Mesothelial cell of epicardium (in vitro differentiated cells): ENCODE measurements around the gene GLCCI1. TPM values are rescaled to one million over a fixed set of nuclear protein-coding genes. Genes with fewer than 3 reads are reported as not detected.

Source experiments
- DNase-seq, 2 experiments: peaks; one replicate each; pipeline ENCODE4 v3.0.0; 2021; ENCODE audit warnings: low spot score in 2 of 2; ENCODE audit not compliant: unreplicated experiment in 2 of 2
- H3K27ac Mint-ChIP-seq: 2 replicates; pipeline ENCODE4 v1.8.0; 2021; ENCODE audit warnings: mixed read lengths
- H3K27me3 Mint-ChIP-seq: 2 replicates; pipeline ENCODE4 v1.8.0; 2021; ENCODE audit warnings: low read depth, mixed read lengths
- H3K36me3 Mint-ChIP-seq: 2 replicates; pipeline ENCODE4 v1.8.0; 2021; ENCODE audit warnings: mixed read lengths
- H3K4me1 Mint-ChIP-seq: 2 replicates; pipeline ENCODE4 v1.8.0; 2021; ENCODE audit warnings: mixed read lengths
- H3K4me3 Mint-ChIP-seq: 2 replicates; pipeline ENCODE4 v1.8.0; 2021; ENCODE audit warnings: mild to moderate bottlenecking, moderate library complexity, mixed read lengths
- H3K9me3 Mint-ChIP-seq: 2 replicates; pipeline ENCODE4 v1.8.0; 2021; ENCODE audit warnings: mixed read lengths
- total RNA-seq: library from RNA; stranded (reverse); gene quantifications from 3 replicates; pipeline ENCODE4 v1.2.1, GENCODE V29; 2021
- TF ChIP-seq, protein P1 (sequence below): fragments of 200-600 bp; sonication (generic); IDR thresholded peaks from one replicate; pipeline ENCODE4 v1.5.0; 2021; ENCODE audit warnings: antibody characterized with exemption; ENCODE audit not compliant: unreplicated experiment

GLCCI1 gene
- total RNA-seq, 1 donor from 2014 or later = 30.2 TPM

DNA sequence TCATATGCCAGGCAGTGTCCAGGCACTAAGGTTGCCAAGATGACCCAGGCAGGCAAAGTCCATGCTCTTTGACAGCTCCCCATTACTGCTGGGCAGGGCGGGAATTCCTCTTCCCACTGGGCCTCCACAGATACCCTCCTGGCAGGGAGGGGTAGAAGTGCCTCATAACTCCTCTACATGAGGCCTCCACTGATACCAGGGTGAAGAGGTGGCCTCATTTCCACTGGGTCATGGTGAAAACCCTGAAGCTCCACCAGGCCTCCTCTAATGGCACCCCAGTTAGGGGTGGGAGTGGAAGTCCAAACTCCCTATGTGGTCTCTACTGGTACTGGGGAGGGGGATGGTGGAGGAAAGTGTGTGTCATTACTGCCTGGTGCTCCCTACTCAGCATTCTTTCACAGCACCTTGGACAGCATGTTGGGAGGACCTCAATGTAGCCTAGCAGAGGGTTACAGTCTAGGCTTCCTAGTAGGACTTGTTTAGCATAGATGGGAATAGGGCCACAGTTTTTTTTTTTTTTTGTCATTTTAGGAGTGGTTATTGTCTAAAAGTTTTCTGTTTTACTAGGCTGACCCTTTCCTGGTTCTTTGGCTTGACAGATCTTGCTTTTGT lies 34.6 kb upstream of the GLCCI1 start:
- no peak for DNase-seq
- Mint-ChIP-seq H3K4me1 (no peaks in the 10 kb centered on the region), H3K27me3 (no peaks in the 10 kb centered on the region), H3K27ac (no peak overlapping the region), H3K36me3 (no peaks in the 10 kb centered on the region), H3K9me3 (no peaks in the 10 kb centered on the region), H3K4me3 (no peak overlapping the region)
- TF ChIP-seq, protein P1, sequence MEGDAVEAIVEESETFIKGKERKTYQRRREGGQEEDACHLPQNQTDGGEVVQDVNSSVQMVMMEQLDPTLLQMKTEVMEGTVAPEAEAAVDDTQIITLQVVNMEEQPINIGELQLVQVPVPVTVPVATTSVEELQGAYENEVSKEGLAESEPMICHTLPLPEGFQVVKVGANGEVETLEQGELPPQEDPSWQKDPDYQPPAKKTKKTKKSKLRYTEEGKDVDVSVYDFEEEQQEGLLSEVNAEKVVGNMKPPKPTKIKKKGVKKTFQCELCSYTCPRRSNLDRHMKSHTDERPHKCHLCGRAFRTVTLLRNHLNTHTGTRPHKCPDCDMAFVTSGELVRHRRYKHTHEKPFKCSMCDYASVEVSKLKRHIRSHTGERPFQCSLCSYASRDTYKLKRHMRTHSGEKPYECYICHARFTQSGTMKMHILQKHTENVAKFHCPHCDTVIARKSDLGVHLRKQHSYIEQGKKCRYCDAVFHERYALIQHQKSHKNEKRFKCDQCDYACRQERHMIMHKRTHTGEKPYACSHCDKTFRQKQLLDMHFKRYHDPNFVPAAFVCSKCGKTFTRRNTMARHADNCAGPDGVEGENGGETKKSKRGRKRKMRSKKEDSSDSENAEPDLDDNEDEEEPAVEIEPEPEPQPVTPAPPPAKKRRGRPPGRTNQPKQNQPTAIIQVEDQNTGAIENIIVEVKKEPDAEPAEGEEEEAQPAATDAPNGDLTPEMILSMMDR = no peak

DNA sequence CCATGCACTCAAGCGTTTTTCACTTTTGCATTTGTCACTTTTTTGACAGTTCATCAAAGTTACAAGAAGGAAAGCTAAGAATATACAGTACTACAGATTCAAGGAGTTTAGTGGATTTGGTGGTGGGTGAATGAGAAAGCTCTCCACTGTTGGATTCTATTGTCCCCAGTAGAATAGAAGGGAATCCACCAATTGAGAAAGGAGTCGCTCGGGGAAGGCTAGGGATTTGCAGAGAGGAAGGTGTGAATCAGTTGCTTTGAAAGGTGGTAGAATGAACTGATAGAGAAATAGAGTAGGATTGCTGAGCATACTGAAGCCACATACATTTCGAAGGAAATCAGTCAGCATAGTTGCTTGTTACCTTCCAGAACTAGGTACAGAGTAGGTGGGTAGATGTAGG lies 33.7 kb upstream of the GLCCI1 start:
- H3K27ac Mint-ChIP-seq = no peak overlapping the region

DNA sequence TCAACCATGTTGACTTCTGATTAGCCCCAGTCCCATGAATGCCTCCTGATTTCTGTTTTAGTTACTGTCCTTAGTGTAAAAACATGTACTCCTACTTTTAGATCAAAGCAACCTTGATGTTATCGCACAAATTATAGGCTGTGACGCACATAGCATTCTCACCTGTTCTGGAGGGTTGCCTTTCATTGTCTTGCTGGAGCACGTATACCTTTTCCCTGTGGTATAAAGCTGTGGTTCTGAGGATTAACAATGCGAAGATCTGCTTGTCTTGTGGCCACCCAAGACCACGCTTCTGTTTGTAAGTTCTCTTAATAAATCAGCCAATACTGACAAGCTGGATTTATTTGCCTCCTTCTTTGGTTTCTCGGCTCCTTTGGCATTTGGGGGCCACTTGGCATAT lies 30.1 kb upstream of the GLCCI1 start:
- TF ChIP-seq, protein P1 = no peak
- Mint-ChIP-seq H3K4me3 (no peak overlapping the region), H3K4me1 (no peaks in the 10 kb centered on the region), H3K36me3 (no peaks in the 10 kb centered on the region), H3K9me3 (no peaks in the 10 kb centered on the region), H3K27ac (no peak overlapping the region), H3K27me3 (no peaks in the 10 kb centered on the region)
- no peak for DNase-seq

More for the DNA sequence above, 33.7 kb upstream of the GLCCI1 start:
- Mint-ChIP-seq H3K4me3 (no peak overlapping the region), H3K27me3 (no peaks in the 10 kb centered on the region), H3K9me3 (no peaks in the 10 kb centered on the region), H3K4me1 (no peaks in the 10 kb centered on the region), H3K36me3 (no peaks in the 10 kb centered on the region)
- TF ChIP-seq, protein P1 = no peak
- no peak for DNase-seq

DNA sequence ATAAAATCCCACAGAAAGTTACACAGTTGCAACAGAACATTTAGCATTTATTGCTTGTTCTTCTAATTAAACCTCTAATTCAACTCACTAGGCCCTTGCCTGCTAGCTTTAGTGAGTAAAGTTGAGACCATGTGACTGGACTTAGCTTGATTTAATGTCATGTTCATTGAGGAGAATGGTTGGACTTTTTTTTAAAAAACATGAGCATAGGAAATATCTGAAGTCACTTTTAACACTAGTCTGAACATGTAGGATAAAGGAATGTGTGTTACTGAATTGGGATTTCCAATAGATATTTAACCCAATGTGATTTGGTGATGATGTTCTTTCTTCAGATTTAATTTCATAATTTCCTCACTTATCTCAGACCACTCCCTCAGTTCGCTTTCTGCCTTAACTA lies 24.6 kb upstream of the GLCCI1 start:
- TF ChIP-seq, protein P1 = no peak
- H3K4me3 Mint-ChIP-seq = no peak overlapping the region
- H3K36me3 Mint-ChIP-seq = no peaks in the 10 kb centered on the region
- DNase-seq = no peak
- H3K9me3 Mint-ChIP-seq = no peaks in the 10 kb centered on the region
- no peaks in the 10 kb centered on the region for H3K27me3 Mint-ChIP-seq
- H3K4me1 Mint-ChIP-seq = peaks cover 3% of the 10 kb centered on the region
- no peak overlapping the region for H3K27ac Mint-ChIP-seq

DNA sequence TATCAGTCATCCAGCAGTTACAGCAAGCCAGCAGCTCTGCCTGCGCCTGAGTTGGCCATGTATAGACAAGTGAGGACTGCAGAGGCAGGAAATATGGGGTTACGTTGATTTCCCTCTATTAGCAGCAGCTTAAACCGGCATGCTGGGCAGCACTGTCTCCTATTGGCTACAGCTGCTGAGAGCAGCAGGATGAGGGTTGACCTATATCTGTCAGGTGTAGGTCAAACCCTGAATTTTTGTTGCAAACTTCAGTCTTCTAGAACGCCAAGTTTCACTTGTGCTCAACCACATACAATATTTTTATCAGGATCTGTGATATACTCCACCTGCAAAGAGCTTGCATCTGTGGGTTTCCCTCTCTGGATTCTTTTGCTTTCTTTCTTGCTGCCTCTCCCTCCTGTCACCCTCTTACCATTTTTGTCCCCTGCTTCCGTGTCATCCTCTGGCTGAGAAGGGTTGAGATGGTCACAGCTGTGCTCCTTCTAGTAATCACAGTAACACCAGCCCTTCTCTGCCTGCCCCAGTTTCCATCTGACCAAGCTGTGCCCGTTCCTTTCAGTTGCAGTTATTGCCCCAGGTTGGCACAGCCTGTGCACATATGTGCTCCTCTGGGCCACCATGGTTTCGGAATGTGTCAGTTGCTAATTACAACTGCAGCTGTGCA lies 23.8 kb upstream of the GLCCI1 start:
- Mint-ChIP-seq H3K27me3 (no peaks in the 10 kb centered on the region), H3K4me3 (no peak overlapping the region), H3K4me1 (peaks cover 3% of the 10 kb centered on the region), H3K27ac (no peak overlapping the region), H3K9me3 (no peaks in the 10 kb centered on the region), H3K36me3 (no peaks in the 10 kb centered on the region)
- TF ChIP-seq, protein P1 = no peak
- DNase-seq = no peak
